ENCODE results near the gene SLC35D2. TPM values are rescaled to one million over a fixed set of nuclear protein-coding genes. Genes with fewer than 3 reads are reported as not detected.

The SLC35D2 gene
- total RNA-seq, 4 donors from 2014 or later, result 25.1 to 66.6 (median 32.0) TPM

DNA sequence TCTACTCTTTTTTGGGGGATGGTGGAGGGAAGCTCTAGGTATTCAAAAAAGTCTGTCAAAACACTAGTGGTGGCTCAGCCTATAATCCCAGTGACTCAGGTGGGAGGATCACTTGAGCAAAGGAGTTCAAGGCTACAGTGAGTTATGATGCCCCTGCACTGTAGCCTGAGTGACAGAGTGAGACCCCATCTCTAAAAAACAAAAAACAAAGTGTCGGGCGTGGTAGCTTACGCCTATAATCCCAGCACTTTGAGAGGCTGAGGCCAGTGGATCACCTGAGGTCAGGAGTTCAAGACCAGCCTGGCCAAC lies 15.8 kb upstream of the SLC35D2 start:
- WGBS, 2 donors, result 87 to 98% methylated on average over 3 of the region's 3 CpGs
- Histone ChIP-seq H3K9me3 (peaks cover 0 to 8% (median 2%) of the 10 kb centered on the region in 4 donors), H3K27ac (peak overlapping the region in 1 of 4 donors; percentile 11), H3K4me1 (no peaks in the 10 kb centered on the region), H3K36me3 (no peaks in the 10 kb centered on the region), H3K27me3 (no peaks in the 10 kb centered on the region), H3K4me3 (no peak overlapping the region)
- no peak for DNase-seq (ENCODE audit: low spot score in 2 of 2)
- TF ChIP-seq CTCF (IDR thresholded peaks at IDR 0.05) (no peak), EP300 (IDR thresholded peaks at IDR 0.05) (no peak), POLR2A (IDR thresholded peaks at IDR 0.05) (no peak)

GRCh38 chr9:96398582-96399324 lies 15.2 kb upstream of the SLC35D2 start:
- H3K4me3 ChIP-seq, result no peak overlapping the region
- peak overlapping the region in 1 of 4 donors; percentile 11 for H3K27ac ChIP-seq
- 41 to 48% methylated on average over 3 of the region's 3 CpGs for WGBS, 2 donors
- no peak for TF ChIP-seq POLR2A (IDR thresholded peaks at IDR 0.05)
- no peak for TF ChIP-seq EP300 (IDR thresholded peaks at IDR 0.05)
- no peak for DNase-seq (ENCODE audit: low spot score in 2 of 2)
- no peaks in the 10 kb centered on the region for H3K4me1 ChIP-seq
- no peaks in the 10 kb centered on the region for H3K27me3 ChIP-seq
- H3K36me3 ChIP-seq, result no peaks in the 10 kb centered on the region
- peaks cover 0 to 8% (median 2%) of the 10 kb centered on the region in 4 donors for H3K9me3 ChIP-seq

- TF ChIP-seq EP300 (IDR thresholded peaks at IDR 0.05) (no peak), CTCF (IDR thresholded peaks at IDR 0.05) (no peak), POLR2A (IDR thresholded peaks at IDR 0.05) (no peak)
- WGBS, 2 donors, result 93 to 96% methylated on average over 2 of the region's 2 CpGs
- Histone ChIP-seq H3K27ac (no peak overlapping the region), H3K4me3 (no peak overlapping the region), H3K9me3 (peaks cover 0 to 6% (median 2%) of the 10 kb centered on the region in 4 donors), H3K27me3 (no peaks in the 10 kb centered on the region), H3K36me3 (no peaks in the 10 kb centered on the region), H3K4me1 (no peaks in the 10 kb centered on the region)
- DNase-seq (ENCODE audit: low spot score in 2 of 2), result no peak
Observed at GRCh38 chr9:96395964-96396363, 12.5 kb upstream of the SLC35D2 start.

DNA sequence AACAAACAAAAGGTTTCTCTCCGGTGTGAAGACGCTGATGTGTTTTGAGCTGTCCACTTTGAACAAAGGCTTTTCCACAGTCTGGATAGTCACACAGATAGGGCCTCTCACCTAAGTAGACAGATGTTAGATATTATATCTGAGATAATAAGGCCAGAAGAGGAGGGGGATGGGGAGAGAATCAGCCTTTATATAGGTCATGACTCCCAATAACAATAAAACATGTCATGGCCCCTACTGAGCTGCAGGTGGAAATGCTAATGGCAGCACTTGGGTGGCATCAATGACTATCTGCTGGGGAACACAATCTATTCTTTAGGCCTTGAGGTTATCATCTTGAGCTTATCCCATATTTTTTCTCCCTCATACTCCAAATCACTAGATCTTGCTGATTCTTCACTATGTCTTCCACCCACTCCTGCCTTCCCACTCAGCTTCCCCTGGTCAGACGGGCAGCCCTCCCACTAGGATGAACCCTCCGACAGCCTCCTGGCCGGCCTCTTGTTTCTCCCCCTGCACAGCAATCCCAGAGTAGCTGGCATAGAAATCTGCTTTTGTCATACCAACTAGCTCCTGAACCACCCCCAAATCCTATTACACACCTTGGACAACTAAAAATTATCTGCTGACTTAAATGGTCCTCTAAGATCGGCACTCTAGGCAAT lies 11.5 kb upstream of the SLC35D2 start:
- TF ChIP-seq POLR2A (IDR thresholded peaks at IDR 0.05) (no peak), EP300 (IDR thresholded peaks at IDR 0.05) (no peak), CTCF (IDR thresholded peaks at IDR 0.05) (no peak)
- WGBS, 2 donors, result 85 to 92% methylated on average over 6 of the region's 6 CpGs

DNA sequence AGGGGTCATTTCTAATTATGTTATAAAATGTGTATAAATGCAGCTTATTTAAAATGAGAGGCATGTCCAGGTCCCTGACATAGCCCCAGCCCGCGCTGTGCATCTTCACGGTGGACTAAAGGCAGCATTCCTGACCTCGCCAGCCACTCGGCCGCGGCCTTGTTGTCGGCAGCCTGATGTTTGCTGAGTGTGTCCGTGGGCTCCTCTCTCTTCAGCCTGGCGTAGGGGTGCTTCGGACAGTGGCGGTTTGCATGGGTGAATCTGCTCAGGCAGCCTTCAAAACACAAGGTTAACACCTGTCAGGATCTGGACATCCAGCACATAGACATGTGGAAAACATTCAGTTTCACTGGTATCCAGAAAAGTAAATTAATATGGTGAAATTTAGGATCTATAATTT lies 8.8 kb upstream of the SLC35D2 start:
- Histone ChIP-seq H3K4me3 (no peak overlapping the region), H3K4me1 (no peaks in the 10 kb centered on the region), H3K27ac (no peak overlapping the region), H3K36me3 (no peaks in the 10 kb centered on the region), H3K27me3 (no peaks in the 10 kb centered on the region), H3K9me3 (no peaks in the 10 kb centered on the region)
- DNase-seq (ENCODE audit: low spot score in 2 of 2), result no peak
- TF ChIP-seq EP300 (IDR thresholded peaks at IDR 0.05) (no peak), POLR2A (IDR thresholded peaks at IDR 0.05) (no peak), CTCF (IDR thresholded peaks at IDR 0.05) (no peak)
- WGBS, 2 donors, result 92 to 93% methylated on average over 12 of the region's 12 CpGs

More for the DNA sequence above, 11.5 kb upstream of the SLC35D2 start:
- H3K4me1 ChIP-seq, result no peaks in the 10 kb centered on the region
- no peak overlapping the region for H3K27ac ChIP-seq
- H3K9me3 ChIP-seq, result no peaks in the 10 kb centered on the region
- H3K36me3 ChIP-seq, result no peaks in the 10 kb centered on the region
- no peak for DNase-seq (ENCODE audit: low spot score in 2 of 2)
- H3K27me3 ChIP-seq, result no peaks in the 10 kb centered on the region
- no peak overlapping the region for H3K4me3 ChIP-seq
